ENCODE results near the gene ENAH. TPM values are rescaled to one million over a fixed set of nuclear protein-coding genes. Genes with fewer than 3 reads are reported as not detected.
A peak's percentile ranks its signal among the peaks of the same experiment; 100 is the strongest.
"Not testable (repeated sequence)": the region's sequence is repeated elsewhere in the genome, so short reads cannot be mapped to it uniquely, and the experiment has no call there.

The ENAH gene
- polyA plus RNA-seq, 1 donor = 148 TPM

GRCh38 chr1:225674381-225674780 is 21.5 kb upstream of the ENAH start:
- DNase-seq = no peak

- no peak for DNase-seq
Measured at GRCh38 chr1:225670806-225671733, 18.1 kb upstream of the ENAH start.

GRCh38 chr1:225670356-225670755 is 17.4 kb upstream of the ENAH start:
- DNase-seq = no peak

- no peak for DNase-seq
Measured at GRCh38 chr1:225668222-225668621, 15.3 kb upstream of the ENAH start.

GRCh38 chr1:225667362-225667761 is 14.4 kb upstream of the ENAH start:
- no peak for DNase-seq

GRCh38 chr1:225666495-225666894 is 13.6 kb upstream of the ENAH start:
- peak; percentile 77 for DNase-seq

- DNase-seq = no peak
Measured at GRCh38 chr1:225664762-225665161, 11.8 kb upstream of the ENAH start.

- DNase-seq = no peak
Measured at GRCh38 chr1:225662155-225662554, 9.2 kb upstream of the ENAH start.

- DNase-seq = no peak
Measured at GRCh38 chr1:225660544-225660946, 7.6 kb upstream of the ENAH start.

- DNase-seq = no peak
Measured at GRCh38 chr1:225658041-225658440, 5.1 kb upstream of the ENAH start.

GRCh38 chr1:225657462-225657989 is 4.6 kb upstream of the ENAH start:
- DNase-seq = no peak

- DNase-seq = not testable (repeated sequence)
Measured at GRCh38 chr1:225656259-225656655, 3.3 kb upstream of the ENAH start.

GRCh38 chr1:225655509-225656258 is 2.8 kb upstream of the ENAH start:
- DNase-seq = peak; percentile 87

- DNase-seq = peak; percentile 28
Measured at GRCh38 chr1:225654688-225655508, 2.0 kb upstream of the ENAH start.

GRCh38 chr1:225654277-225654597 is 1.3 kb upstream of the ENAH start:
- no peak for DNase-seq

- peak; percentile 82 for DNase-seq
Measured at GRCh38 chr1:225653463-225654276, 747 bp upstream of the ENAH start.

- DNase-seq = peak; percentile 50
Measured at GRCh38 chr1:225651872-225652728, 823 bp downstream of the ENAH start.

- no peak for DNase-seq
Measured at GRCh38 chr1:225651376-225651871, 1.5 kb downstream of the ENAH start.

- DNase-seq = no peak
Measured at GRCh38 chr1:225650179-225650578, 2.7 kb downstream of the ENAH start.

GRCh38 chr1:225645194-225645895 is 7.6 kb downstream of the ENAH start:
- no peak for DNase-seq
